HepG2 (cell line): ENCODE results near the gene DSTN. TPM values are rescaled to one million over a fixed set of nuclear protein-coding genes. Genes with fewer than 3 reads are reported as not detected.

Source experiments
- ATAC-seq: fragments of 200-7000 bp; cut with Tn5 transposase; 3 replicates; pipeline ENCODE4 v1.9.1; 2020; ENCODE audit warnings: mild to moderate bottlenecking, moderate library complexity
- BruUV-seq: library from RNA; stranded (reverse); fragments of 400-500 nt; replicated peaks from 2 replicates; lab custom pipeline; 2021; lab: Mats Ljungman, UMichigan
- CTCF ChIA-PET: fragments of 300-600 bp; formaldehyde crosslinking; extraction: SDS; loops from one replicate; lab custom pipeline; 2021; ENCODE audit warnings: low total read pairs, inconsistent platforms, low intra/inter-chr PET ratio; lab: Yijun Ruan, JAX
- POLR2A ChIA-PET: fragments of 350-600 bp; sonication (Branson Sonifier 250); formaldehyde crosslinking; loops from one replicate; lab custom pipeline; 2020; ENCODE audit warnings: antibody characterized with exemption, inconsistent platforms; lab: Yijun Ruan, JAX
- DNase-seq: peaks from one replicate; pipeline ENCODE4 v3.0.0-alpha.2; 2015; ENCODE audit warnings: low spot score
- FAIRE-seq: peaks from 3 replicates; lab custom pipeline; 2011; peaks lifted over from hg19 to GRCh38; lab: Jason Lieb, UNC
- H2AFZ ChIP-seq: one replicate; pipeline ENCODE4 v1.6.1; 2011; ENCODE audit warnings: low read length, inconsistent platforms
- H3K27ac ChIP-seq: fragments of 300-600 bp; 3 replicates; pipeline ENCODE4 v1.8.0; 2011; ENCODE audit warnings: mixed run types, mild to moderate bottlenecking, mixed read lengths, low read length, inconsistent platforms; ENCODE audit not compliant: insufficient read depth; ENCODE audit errors: extremely low read length
- H3K27me3 ChIP-seq, 2 experiments: fragments of 200-600 bp in 1 of 2; 2 replicates in 1 of 2; 3 replicates in 1 of 2; pipeline versions ENCODE4 v1.6.0 to v1.8.0; 2011; ENCODE audit warnings: low read length in 2 of 2, mild to moderate bottlenecking in 2 of 2, moderate library complexity in 2 of 2, inconsistent platforms in 1 of 2; ENCODE audit not compliant: insufficient read depth in 2 of 2, control insufficient read depth in 1 of 2
- H3K36me3 ChIP-seq, 2 experiments: fragments of 200-600 bp in 1 of 2; replicated peaks in 1 of 2; 2 replicates in 1 of 2; 3 replicates in 1 of 2; pipeline versions ENCODE4 v1.5.1 to v1.8.0; 2011; ENCODE audit warnings: low read length in 2 of 2, inconsistent platforms in 1 of 2; ENCODE audit not compliant: insufficient read depth in 2 of 2, control insufficient read depth in 1 of 2
- H3K4me1 ChIP-seq: 2 replicates; pipeline ENCODE4 v1.5.1; 2012; ENCODE audit warnings: low read length, inconsistent platforms; ENCODE audit not compliant: insufficient read depth
- H3K4me2 ChIP-seq: 2 replicates; pipeline ENCODE4 v1.6.0; 2011; ENCODE audit warnings: low read depth, low read length, inconsistent platforms
- H3K4me3 ChIP-seq, 3 experiments: fragments of 200-600 bp in 1 of 3; sonication (generic), shearing (Covaris generic) in 1 of 3; replicated peaks in 1 of 3; 2 replicates each; pipeline ENCODE4 v1.5.1; 2011 to 2016; ENCODE audit warnings: low read length in 3 of 3, inconsistent platforms in 2 of 3, low read depth in 2 of 3, mild to moderate bottlenecking in 2 of 3, control low read depth in 1 of 3, mixed read lengths in 1 of 3; ENCODE audit not compliant: insufficient read depth in 1 of 3
- H3K79me2 ChIP-seq: one replicate; pipeline ENCODE4 v1.6.1; 2011; ENCODE audit warnings: low read length, inconsistent platforms; ENCODE audit not compliant: insufficient read depth
- H3K9ac ChIP-seq: 2 replicates; pipeline ENCODE4 v1.6.0; 2011; ENCODE audit warnings: mild to moderate bottlenecking, low read depth, low read length, inconsistent platforms; ENCODE audit not compliant: insufficient read depth
- H3K9me3 ChIP-seq: 2 replicates; pipeline ENCODE4 v1.5.1; 2012; ENCODE audit warnings: mild to moderate bottlenecking, low read length
- H4K20me1 ChIP-seq: 2 replicates; pipeline ENCODE4 v1.6.0; 2011; ENCODE audit warnings: inconsistent platforms, mild to moderate bottlenecking, low read length, moderate library complexity; ENCODE audit not compliant: insufficient read depth
- CCDC6 ChIP-seq: sonication (generic); formaldehyde crosslinking; IDR thresholded peaks from 2 replicates; pipeline ENCODE4 v1.8.1; 2022; ENCODE audit warnings: mild to moderate bottlenecking, missing genetic modification reagents, moderate library complexity
- CEBPB ChIP-seq: IDR thresholded peaks from 2 replicates; pipeline ENCODE4 v1.6.1; 2011; ENCODE audit warnings: low read depth, low read length, improper control_type of control experiment, borderline replicate concordance
- GABPA ChIP-seq, 2 experiments: IDR thresholded peaks; 2 replicates each; pipeline ENCODE4 v1.6.1; 2011 to 2016; ENCODE audit warnings: low read depth in 2 of 2, low read length in 1 of 2, missing biosample characterization in 1 of 2, missing genetic modification characterization in 1 of 2
- IRX3 ChIP-seq: sonication (generic); formaldehyde crosslinking; IDR thresholded peaks from 2 replicates; pipeline ENCODE4 v1.8.1; 2023; ENCODE audit warnings: mild to moderate bottlenecking, low read depth, missing genetic modification reagents, borderline replicate concordance
- ZNF138 ChIP-seq: sonication (generic); formaldehyde crosslinking; IDR thresholded peaks from 2 replicates; pipeline ENCODE4 v1.5.0; 2020; ENCODE audit warnings: mild to moderate bottlenecking, low read depth, missing genetic modification reagents
- ZNF629 ChIP-seq: sonication (generic); formaldehyde crosslinking; conservative IDR thresholded peaks from 2 replicates; pipeline ENCODE4 v1.5.0; 2020; ENCODE audit warnings: missing genetic modification reagents
- WGBS: methylation state at CpG from one replicate; pipeline ENCODE4 v1.1.6; 2017; ENCODE audit warnings: low lambda C conversion rate; 5-methylcytosine and 5-hydroxymethylcytosine counted together
- in situ Hi-C: cut with HindIII; loops from 2 replicates; pipeline ENCODE4 v1.10.0; 2017; ENCODE audit warnings: low pct_unique_long_range_greater_than_20kb; ENCODE audit not compliant: extremely low pct_ligation_motif_present
- intact Hi-C: fragments of 100-400 bp; cut with micrococcal nuclease; formaldehyde crosslinking; loops from one replicate; pipeline ENCODE4 v1.10.0; 2022; ENCODE audit not compliant: unreplicated experiment
- polyA plus RNA-seq, 8 experiments: library from polyadenylated mRNA; depleted of rRNA in 3 of 8; stranded (reverse) in 7 of 8; unstranded in 1 of 8; fragments of >200 nt; fragmentation: Illumina TruSeq in 4 of 8; extraction: Trizol in 4 of 8; gene quantifications; 2 replicates each; pipeline versions ENCODE4 v1.2.1 to v1.2.3, GENCODE V29; 2011 to 2016; ENCODE audit warnings: low read depth in 4 of 8, missing spikeins in 1 of 8, mixed read lengths in 1 of 8; ENCODE audit not compliant: insufficient read depth in 1 of 8
- total RNA-seq, 5 experiments: library from RNA; depleted of rRNA; stranded (reverse); fragments of >200 nt; fragmentation: Illumina TruSeq; extraction: Trizol; gene quantifications; 2 replicates each; pipeline ENCODE4 v1.2.3, GENCODE V29; 2016; ENCODE audit warnings: low read depth in 1 of 5

Gene DSTN
- total and polyA plus RNA-seq, 2 of the 13 experiments (the other 11 are each of a cell fraction or from before 2014, with no cell fraction given): 27.6 to 106 TPM

DNA sequence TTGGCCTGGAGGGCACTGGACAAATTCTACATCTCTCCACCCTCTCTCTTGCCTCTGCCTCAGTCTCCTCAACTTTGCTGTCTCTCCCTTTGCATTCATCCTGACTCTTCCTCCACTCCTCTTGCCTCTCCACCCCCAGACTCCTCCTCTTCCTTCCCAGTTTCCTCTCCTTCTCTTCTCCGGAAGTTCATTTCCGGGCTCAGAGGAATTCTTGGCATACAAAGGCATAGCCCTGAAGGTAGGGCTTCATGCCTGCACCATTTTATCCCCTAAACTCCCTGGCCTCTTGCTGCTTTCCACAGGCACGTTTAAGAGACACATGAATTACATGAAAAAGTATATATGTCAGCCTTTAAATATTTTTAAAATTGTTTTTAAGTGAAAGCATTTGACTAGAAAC, 49.3 kb upstream of the DSTN start:
- Histone ChIP-seq H3K9me3 (no peaks in the 10 kb centered on the region), H2AFZ (no peak overlapping the region), H3K27ac (no peak overlapping the region), H4K20me1 (no peaks in the 10 kb centered on the region), H3K4me3 (no peak overlapping the region), H3K4me1 (no peaks in the 10 kb centered on the region), H3K79me2 (no peaks in the 10 kb centered on the region), H3K27me3 (peaks cover 6 to 41% of the 10 kb centered on the region in 2 experiments; a peak in 4 of 5 replicates), H3K4me2 (no peak overlapping the region), H3K9ac (no peak overlapping the region), H3K36me3 (no peaks in the 10 kb centered on the region)
- TF ChIP-seq IRX3 (CRISPR knock-in tag): no peak
- TF ChIP-seq GABPA (IDR thresholded peaks at IDR 0.05; ENCODE audit: low read depth, low read length): no peak
- peak; percentile 67 for TF ChIP-seq GABPA (CRISPR knock-in tag; IDR thresholded peaks at IDR 0.05; ENCODE audit: low read depth)
- 22% methylated on average over 3 of the region's 3 CpGs for WGBS
- ChIA-PET CTCF (no interaction called here), POLR2A (no interaction called here)
- FAIRE-seq: no peak
- in situ Hi-C loops: loop anchor here (25.0 kb wide), 1 partner anchor 767 kb away; the partner anchor contains the start of gene ZNF133
- intact Hi-C loops: no loop called here
- DNase-seq: no peak
- BruUV-seq: no TSS peak
- no peak for ATAC-seq

DNA sequence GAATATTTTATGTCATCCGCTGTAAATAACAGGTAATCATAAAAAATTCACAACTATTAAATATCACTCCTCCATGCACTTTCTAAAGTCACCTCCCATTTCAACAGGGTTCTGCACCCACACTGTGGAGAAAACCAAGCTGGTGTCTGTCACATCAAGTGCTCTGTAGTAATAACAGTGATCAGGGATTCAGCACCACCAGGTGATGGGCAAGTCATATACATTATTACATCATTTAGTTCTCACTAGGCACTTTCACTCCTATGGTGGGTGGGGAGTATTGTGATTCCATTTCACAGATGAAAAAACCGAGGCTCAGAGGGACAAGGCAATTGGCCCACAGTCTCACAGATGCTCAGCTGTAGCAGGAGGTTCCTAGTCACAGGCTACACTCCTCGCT, 47.3 kb upstream of the DSTN start:
- CTCF ChIA-PET: no interaction called here
- intact Hi-C loops: no loop called here
- DNase-seq: no peak

More for the DNA sequence above, 47.3 kb upstream of the DSTN start:
- POLR2A ChIA-PET: no interaction called here
- H3K27ac ChIP-seq: no peak overlapping the region
- ATAC-seq: no peak
- no peak for FAIRE-seq
- BruUV-seq: no TSS peak
- WGBS: 44% methylated on average over 3 of the region's 3 CpGs
- H4K20me1 ChIP-seq: no peaks in the 10 kb centered on the region
- in situ Hi-C loops: loop anchor here (25.0 kb wide), 1 partner anchor 765 kb away; the partner anchor contains the start of gene ZNF133
- no peaks in the 10 kb centered on the region for H3K4me1 ChIP-seq
- no peaks in the 10 kb centered on the region for H3K79me2 ChIP-seq
- no peak overlapping the region for H3K4me3 ChIP-seq
- peaks cover 6 to 41% of the 10 kb centered on the region in 2 experiments; a peak in 4 of 5 replicates for H3K27me3 ChIP-seq
- no peaks in the 10 kb centered on the region for H3K36me3 ChIP-seq
- H3K9ac ChIP-seq: no peak overlapping the region
- TF ChIP-seq ZNF138 (CRISPR knock-in tag) (no peak), CCDC6 (CRISPR knock-in tag) (no peak), ZNF629 (CRISPR knock-in tag) (0 out of 2 replicates have a peak, but pooled peaks have one; percentile 23), CEBPB (peak; percentile 23; the same call in 1 of the 2 replicates)
- no peak overlapping the region for H3K4me2 ChIP-seq
- H2AFZ ChIP-seq: no peak overlapping the region
- no peaks in the 10 kb centered on the region for H3K9me3 ChIP-seq
